C4-2B (cell line): ENCODE results near the gene TAS2R5.
"Not testable (repeated sequence)": the region's sequence is repeated elsewhere in the genome, so short reads cannot be mapped to it uniquely, and the experiment has no call there.

Source experiments
- H3K27ac ChIP-seq: fragments of 450-650 bp; 2 replicates; pipeline ENCODE4 v1.5.1; 2017
- CTCF ChIP-seq: fragments of 450-650 bp; conservative IDR thresholded peaks from 2 replicates; pipeline ENCODE4 v1.5.1; 2017; ENCODE audit warnings: mild to moderate bottlenecking
- ZFX ChIP-seq: fragments of 450-650 bp; IDR thresholded peaks from 2 replicates; pipeline ENCODE4 v1.6.1; 2017

TAS2R5 gene

GRCh38 chr7:141776374-141776773 lies 13.6 kb upstream of the TAS2R5 start, which contains the start of gene TAS2R4:
TSS of gene TAS2R4 (plus strand) at chr7:141776674. CDS start at chr7:141778489, 1,815 bp downstream.
- TF ChIP-seq ZFX, result no peak
- no peak for TF ChIP-seq CTCF
- no peak within 1 kb of the TSS for H3K27ac ChIP-seq

GRCh38 chr7:141785706-141786552 lies 4.1 kb upstream of the TAS2R5 start:
- H3K27ac ChIP-seq, result no peak overlapping the region
- TF ChIP-seq CTCF, result peak; percentile 98
- TF ChIP-seq ZFX, result no peak

GRCh38 chr7:141788296-141788695 lies 1.7 kb upstream of the TAS2R5 start:
- no peak overlapping the region for H3K27ac ChIP-seq
- TF ChIP-seq ZFX (no peak), CTCF (no peak)

GRCh38 chr7:141792526-141792925 lies 2.5 kb downstream of the TAS2R5 start:
- TF ChIP-seq CTCF (no peak), ZFX (no peak)
- H3K27ac ChIP-seq, result no peak overlapping the region

- no peak overlapping the region for H3K27ac ChIP-seq
- TF ChIP-seq CTCF (no peak), ZFX (no peak)
Measured at GRCh38 chr7:141820067-141820466, 30.1 kb downstream of the TAS2R5 start.

- not testable (repeated sequence) for H3K27ac ChIP-seq
Measured at GRCh38 chr7:141822432-141822831, 32.4 kb downstream of the TAS2R5 start.

- H3K27ac ChIP-seq, result no peak overlapping the region
- TF ChIP-seq CTCF, result no peak
- TF ChIP-seq ZFX, result no peak
Measured at GRCh38 chr7:141837683-141838082, 47.7 kb downstream of the TAS2R5 start.

- no peak overlapping the region for H3K27ac ChIP-seq
- no peak for TF ChIP-seq CTCF
- TF ChIP-seq ZFX, result no peak
Measured at GRCh38 chr7:141838581-141838980, 48.6 kb downstream of the TAS2R5 start.
